Body of pancreas (tissue), 4 donors: ENCODE data around the gene MAPK8. TPM values are rescaled to one million over a fixed set of nuclear protein-coding genes. Genes with fewer than 3 reads are reported as not detected.
"Not testable (repeated sequence)": the region's sequence is repeated elsewhere in the genome, so short reads cannot be mapped to it uniquely, and the experiment has no call there.

Source experiments
- ATAC-seq: fragments of 150-250 bp; one replicate; pipeline ENCODE4 v1.9.1; 2016
- DNase-seq, 4 donors: peaks; one replicate each; pipeline ENCODE4 v3.0.0-alpha.2; 2019
- H3K27ac ChIP-seq, 4 donors: fragments of 200-600 bp; sonication (generic); 1 replicate in 3 of 4; 2 replicates in 1 of 4; pipeline versions ENCODE4 v1.5.1 to v1.6.1; 2016 to 2019; ENCODE audit warnings: mild to moderate bottlenecking in 1 of 4, mixed read lengths in 1 of 4, moderate library complexity in 1 of 4
- H3K27me3 ChIP-seq, 2 donors: fragments of 200-600 bp; sonication (generic); one replicate each; pipeline ENCODE4 v1.6.0; 2016; ENCODE audit warnings: mild to moderate bottlenecking in 1 of 2
- H3K36me3 ChIP-seq, 2 donors: fragments of 200-600 bp; sonication (generic); replicated peaks in 1 of 2; 2 replicates each; pipeline ENCODE4 v1.5.1; 2016; ENCODE audit warnings: low read depth in 2 of 2; ENCODE audit not compliant: insufficient read depth in 1 of 2
- H3K4me1 ChIP-seq: fragments of 200-600 bp; sonication (generic); one replicate; pipeline ENCODE4 v1.6.0; 2016
- H3K4me3 ChIP-seq, 2 donors: fragments of 200-600 bp; sonication (generic); 1 replicate in 1 of 2; 2 replicates in 1 of 2; pipeline ENCODE4 v1.5.1; 2016 to 2019
- H3K9me3 ChIP-seq, 3 donors: fragments of 200-600 bp; sonication (generic); 1 replicate in 2 of 3; 2 replicates in 1 of 3; pipeline ENCODE4 v1.5.1; 2016
- POLR2A ChIP-seq, 3 donors: fragments of 450-650 bp; IDR thresholded peaks; one replicate each; pipeline ENCODE4 v1.6.1; 2016; ENCODE audit warnings: antibody characterized with exemption in 3 of 3, mild to moderate bottlenecking in 2 of 3
- WGBS, 2 donors: methylation state at CpG; one replicate each; pipeline ENCODE4 v1.1.5; 2017; 5-methylcytosine and 5-hydroxymethylcytosine counted together
- intact Hi-C: fragments of 100-400 bp; cut with DNase I; formaldehyde crosslinking; loops from one replicate; pipeline ENCODE4 v1.15.1; 2023
- total RNA-seq, 2 donors: library from RNA; depleted of rRNA; stranded (reverse); fragments of >200 nt; gene quantifications; one replicate each; pipeline ENCODE4 v1.1.0, GENCODE V29; 2016
- TF ChIP-seq, protein P1 (sequence below), 7 experiments: fragments of 450-650 bp in 4 of 7; fragments of 200-600 bp in 3 of 7; sonication (generic) in 3 of 7; IDR thresholded peaks; one replicate each; pipeline ENCODE4 v1.5.1; 2016 to 2019; ENCODE audit warnings: antibody characterized with exemption in 7 of 7

MAPK8 gene
- total RNA-seq, 2 donors from 2014 or later = 16.1 to 22.7 TPM

- no peak for DNase-seq
- intact Hi-C loops = no loop called here
- WGBS, 2 donors = 93 to 95% methylated on average over 7 of the region's 7 CpGs
These were observed 30.6 kb downstream of the MAPK8 start for GRCh38 chr10:48336978-48337599.

DNA sequence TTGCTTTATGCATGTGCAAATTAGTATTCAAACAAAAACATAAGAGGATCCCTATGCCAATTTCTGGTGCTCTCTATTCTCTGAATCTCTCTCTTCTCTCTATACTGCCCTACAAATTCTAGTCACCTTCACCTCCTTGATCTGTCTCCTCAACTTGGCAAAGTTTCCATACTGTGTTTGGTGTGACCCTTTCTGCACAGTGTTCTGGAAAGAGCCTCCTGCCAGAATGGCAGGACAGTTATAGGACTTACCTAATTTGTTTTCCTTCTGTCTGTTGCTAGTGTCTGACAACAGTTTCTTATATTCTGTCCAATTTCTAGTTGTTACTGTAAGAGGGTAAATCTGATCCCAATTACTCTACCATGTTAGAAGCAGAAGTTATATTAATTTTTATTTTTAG, 34.3 kb downstream of the MAPK8 start:
- intact Hi-C loops = no loop called here
- H3K4me3 ChIP-seq = no peak overlapping the region

More at GRCh38 chr10:48336978-48337599, 30.6 kb downstream of the MAPK8 start:
- TF ChIP-seq, protein P1, sequence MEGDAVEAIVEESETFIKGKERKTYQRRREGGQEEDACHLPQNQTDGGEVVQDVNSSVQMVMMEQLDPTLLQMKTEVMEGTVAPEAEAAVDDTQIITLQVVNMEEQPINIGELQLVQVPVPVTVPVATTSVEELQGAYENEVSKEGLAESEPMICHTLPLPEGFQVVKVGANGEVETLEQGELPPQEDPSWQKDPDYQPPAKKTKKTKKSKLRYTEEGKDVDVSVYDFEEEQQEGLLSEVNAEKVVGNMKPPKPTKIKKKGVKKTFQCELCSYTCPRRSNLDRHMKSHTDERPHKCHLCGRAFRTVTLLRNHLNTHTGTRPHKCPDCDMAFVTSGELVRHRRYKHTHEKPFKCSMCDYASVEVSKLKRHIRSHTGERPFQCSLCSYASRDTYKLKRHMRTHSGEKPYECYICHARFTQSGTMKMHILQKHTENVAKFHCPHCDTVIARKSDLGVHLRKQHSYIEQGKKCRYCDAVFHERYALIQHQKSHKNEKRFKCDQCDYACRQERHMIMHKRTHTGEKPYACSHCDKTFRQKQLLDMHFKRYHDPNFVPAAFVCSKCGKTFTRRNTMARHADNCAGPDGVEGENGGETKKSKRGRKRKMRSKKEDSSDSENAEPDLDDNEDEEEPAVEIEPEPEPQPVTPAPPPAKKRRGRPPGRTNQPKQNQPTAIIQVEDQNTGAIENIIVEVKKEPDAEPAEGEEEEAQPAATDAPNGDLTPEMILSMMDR (IDR thresholded peaks at IDR 0.05) = no peak
- no peak for TF ChIP-seq POLR2A (IDR thresholded peaks at IDR 0.05)
- Histone ChIP-seq H3K4me3 (no peak overlapping the region), H3K9me3 (no peaks in the 10 kb centered on the region), H3K27me3 (no peaks in the 10 kb centered on the region), H3K27ac (no peak overlapping the region), H3K36me3 (no peaks in the 10 kb centered on the region), H3K4me1 (peaks cover 9% of the 10 kb centered on the region)
- no peak for ATAC-seq

GRCh38 chr10:48343106-48343505, 36.6 kb downstream of the MAPK8 start:
- WGBS, 2 donors = 25 to 35% methylated on average over 2 of the region's 2 CpGs
- peaks cover 20% of the 10 kb centered on the region for H3K4me1 ChIP-seq
- no peaks in the 10 kb centered on the region for H3K36me3 ChIP-seq
- DNase-seq = no peak
- H3K9me3 ChIP-seq = no peaks in the 10 kb centered on the region
- no peak for ATAC-seq
- H3K4me3 ChIP-seq = no peak overlapping the region
- intact Hi-C loops = no loop called here
- H3K27ac ChIP-seq = peak overlapping the region in 1 of 4 donors; percentile 2
- TF ChIP-seq POLR2A (IDR thresholded peaks at IDR 0.05) = no peak
- TF ChIP-seq, protein P1 (IDR thresholded peaks at IDR 0.05) = no peak
- no peaks in the 10 kb centered on the region for H3K27me3 ChIP-seq

More for the DNA sequence above, 34.3 kb downstream of the MAPK8 start:
- H3K27ac ChIP-seq = no peak overlapping the region
- no peaks in the 10 kb centered on the region for H3K27me3 ChIP-seq
- no peaks in the 10 kb centered on the region for H3K36me3 ChIP-seq
- peaks cover 20% of the 10 kb centered on the region for H3K4me1 ChIP-seq
- no peak for TF ChIP-seq POLR2A (IDR thresholded peaks at IDR 0.05)
- TF ChIP-seq, protein P1 (IDR thresholded peaks at IDR 0.05) = no peak
- no peaks in the 10 kb centered on the region for H3K9me3 ChIP-seq
- no peak for ATAC-seq
- no peak for DNase-seq

GRCh38 chr10:48343921-48344598, 37.6 kb downstream of the MAPK8 start:
- DNase-seq = peak; percentile 16 to 54 (median 30)
- Histone ChIP-seq H3K4me3 (no peak overlapping the region), H3K36me3 (no peaks in the 10 kb centered on the region), H3K27me3 (no peaks in the 10 kb centered on the region), H3K4me1 (peaks cover 20% of the 10 kb centered on the region), H3K27ac (no peak overlapping the region), H3K9me3 (no peaks in the 10 kb centered on the region)
- peak; percentile 35 for ATAC-seq
- TF ChIP-seq, protein P1 (IDR thresholded peaks at IDR 0.05) = no peak
- TF ChIP-seq POLR2A (IDR thresholded peaks at IDR 0.05) = no peak
- intact Hi-C loops = no loop called here
- WGBS, 2 donors = 31 to 33% methylated on average over 3 of the region's 3 CpGs

GRCh38 chr10:48346248-48346647, 39.8 kb downstream of the MAPK8 start:
- intact Hi-C loops, H3K9me3 ChIP-seq: not testable (repeated sequence)
- WGBS, 2 donors = 95 to 98% methylated on average over 8 to 9 of the region's 9 CpGs

GRCh38 chr10:48347539-48347938, 41.1 kb downstream of the MAPK8 start:
- WGBS, 2 donors = 95 to 98% methylated on average over 2 of the region's 2 CpGs
- H3K9me3 ChIP-seq, H3K27me3 ChIP-seq, H3K36me3 ChIP-seq, intact Hi-C loops, H3K27ac ChIP-seq, ATAC-seq, H3K4me3 ChIP-seq, DNase-seq: not testable (repeated sequence)
- H3K4me1 ChIP-seq = peaks cover 19% of the 10 kb centered on the region

More at GRCh38 chr10:48346248-48346647, 39.8 kb downstream of the MAPK8 start:
- not testable (repeated sequence) for H3K4me3 ChIP-seq, H3K27me3 ChIP-seq, ATAC-seq, DNase-seq, H3K27ac ChIP-seq, H3K36me3 ChIP-seq
- peaks cover 20% of the 10 kb centered on the region for H3K4me1 ChIP-seq

- H3K27ac ChIP-seq, ATAC-seq, intact Hi-C loops, DNase-seq, H3K36me3 ChIP-seq, H3K9me3 ChIP-seq, H3K4me3 ChIP-seq, H3K27me3 ChIP-seq: not testable (repeated sequence)
- peaks cover 15% of the 10 kb centered on the region for H3K4me1 ChIP-seq
- 91 to 98% methylated on average over 4 of the region's 4 CpGs for WGBS, 2 donors
These were observed 41.5 kb downstream of the MAPK8 start for GRCh38 chr10:48347943-48348342.
